HepG2 (cell line): ENCODE results near the gene ATPAF2. TPM values are rescaled to one million over a fixed set of nuclear protein-coding genes. Genes with fewer than 3 reads are reported as not detected.

Experiments
- ATAC-seq: fragments of 200-7000 bp; cut with Tn5 transposase; 3 replicates; pipeline ENCODE4 v1.9.1; 2020; ENCODE audit warnings: mild to moderate bottlenecking, moderate library complexity
- BruUV-seq: library from RNA; stranded (reverse); fragments of 400-500 nt; replicated peaks from 2 replicates; lab custom pipeline; 2021; lab: Mats Ljungman, UMichigan
- CTCF ChIA-PET: fragments of 300-600 bp; formaldehyde crosslinking; extraction: SDS; loops from one replicate; lab custom pipeline; 2021; ENCODE audit warnings: low total read pairs, inconsistent platforms, low intra/inter-chr PET ratio; lab: Yijun Ruan, JAX
- POLR2A ChIA-PET: fragments of 350-600 bp; sonication (Branson Sonifier 250); formaldehyde crosslinking; loops from one replicate; lab custom pipeline; 2020; ENCODE audit warnings: antibody characterized with exemption, inconsistent platforms; lab: Yijun Ruan, JAX
- DNase-seq: peaks from one replicate; pipeline ENCODE4 v3.0.0-alpha.2; 2015; ENCODE audit warnings: low spot score
- FAIRE-seq: peaks from 3 replicates; lab custom pipeline; 2011; peaks lifted over from hg19 to GRCh38; lab: Jason Lieb, UNC
- H2AFZ ChIP-seq: one replicate; pipeline ENCODE4 v1.6.1; 2011; ENCODE audit warnings: low read length, inconsistent platforms
- H3K27ac ChIP-seq: fragments of 300-600 bp; 3 replicates; pipeline ENCODE4 v1.8.0; 2011; ENCODE audit warnings: mixed run types, mild to moderate bottlenecking, mixed read lengths, low read length, inconsistent platforms; ENCODE audit not compliant: insufficient read depth; ENCODE audit errors: extremely low read length
- H3K27me3 ChIP-seq, 2 experiments: fragments of 200-600 bp in 1 of 2; 2 replicates in 1 of 2; 3 replicates in 1 of 2; pipeline versions ENCODE4 v1.6.0 to v1.8.0; 2011; ENCODE audit warnings: low read length in 2 of 2, mild to moderate bottlenecking in 2 of 2, moderate library complexity in 2 of 2, inconsistent platforms in 1 of 2; ENCODE audit not compliant: insufficient read depth in 2 of 2, control insufficient read depth in 1 of 2
- H3K36me3 ChIP-seq, 2 experiments: fragments of 200-600 bp in 1 of 2; replicated peaks in 1 of 2; 2 replicates in 1 of 2; 3 replicates in 1 of 2; pipeline versions ENCODE4 v1.5.1 to v1.8.0; 2011; ENCODE audit warnings: low read length in 2 of 2, inconsistent platforms in 1 of 2; ENCODE audit not compliant: insufficient read depth in 2 of 2, control insufficient read depth in 1 of 2
- H3K4me1 ChIP-seq: 2 replicates; pipeline ENCODE4 v1.5.1; 2012; ENCODE audit warnings: low read length, inconsistent platforms; ENCODE audit not compliant: insufficient read depth
- H3K4me2 ChIP-seq: 2 replicates; pipeline ENCODE4 v1.6.0; 2011; ENCODE audit warnings: low read depth, low read length, inconsistent platforms
- H3K4me3 ChIP-seq, 3 experiments: fragments of 200-600 bp in 1 of 3; sonication (generic), shearing (Covaris generic) in 1 of 3; replicated peaks in 1 of 3; 2 replicates each; pipeline ENCODE4 v1.5.1; 2011 to 2016; ENCODE audit warnings: low read length in 3 of 3, inconsistent platforms in 2 of 3, low read depth in 2 of 3, mild to moderate bottlenecking in 2 of 3, control low read depth in 1 of 3, mixed read lengths in 1 of 3; ENCODE audit not compliant: insufficient read depth in 1 of 3
- H3K79me2 ChIP-seq: one replicate; pipeline ENCODE4 v1.6.1; 2011; ENCODE audit warnings: low read length, inconsistent platforms; ENCODE audit not compliant: insufficient read depth
- H3K9ac ChIP-seq: 2 replicates; pipeline ENCODE4 v1.6.0; 2011; ENCODE audit warnings: mild to moderate bottlenecking, low read depth, low read length, inconsistent platforms; ENCODE audit not compliant: insufficient read depth
- H3K9me3 ChIP-seq: 2 replicates; pipeline ENCODE4 v1.5.1; 2012; ENCODE audit warnings: mild to moderate bottlenecking, low read length
- H4K20me1 ChIP-seq: 2 replicates; pipeline ENCODE4 v1.6.0; 2011; ENCODE audit warnings: inconsistent platforms, mild to moderate bottlenecking, low read length, moderate library complexity; ENCODE audit not compliant: insufficient read depth
- ATRX ChIP-seq: sonication (generic); formaldehyde crosslinking; IDR thresholded peaks from 2 replicates; pipeline ENCODE4 v1.4.0; 2020; ENCODE audit warnings: missing genetic modification reagents, borderline replicate concordance
- CREM ChIP-seq, 2 experiments: sonication (generic) in 1 of 2; formaldehyde crosslinking in 1 of 2; IDR thresholded peaks; 2 replicates each; pipeline versions ENCODE4 v1.4.0 to v1.6.1; 2016 to 2020; ENCODE audit warnings: antibody characterized with exemption in 1 of 2, mild to moderate bottlenecking in 1 of 2, missing genetic modification reagents in 1 of 2
- MATR3 ChIP-seq: sonication (generic); formaldehyde crosslinking; IDR thresholded peaks from 2 replicates; pipeline ENCODE4 v1.4.0; 2020; ENCODE audit warnings: missing genetic modification reagents
- MED8 ChIP-seq: sonication (generic); formaldehyde crosslinking; IDR thresholded peaks from 2 replicates; pipeline ENCODE4 v1.8.1; 2023; ENCODE audit warnings: mild to moderate bottlenecking, missing genetic modification reagents; ENCODE audit not compliant: insufficient replicate concordance
- NR3C1 ChIP-seq: sonication (generic); formaldehyde crosslinking; IDR thresholded peaks from 2 replicates; pipeline ENCODE4 v1.4.0; 2020; ENCODE audit warnings: missing genetic modification reagents
- SMAD3 ChIP-seq: sonication (generic); formaldehyde crosslinking; IDR thresholded peaks from 2 replicates; pipeline ENCODE4 v1.4.0; 2020; ENCODE audit warnings: missing genetic modification reagents
- ZXDC ChIP-seq: sonication (generic); formaldehyde crosslinking; IDR thresholded peaks from 2 replicates; pipeline ENCODE4 v1.5.0; 2020; ENCODE audit warnings: mild to moderate bottlenecking, missing genetic modification reagents
- WGBS: methylation state at CpG from one replicate; pipeline ENCODE4 v1.1.6; 2017; ENCODE audit warnings: low lambda C conversion rate; 5-methylcytosine and 5-hydroxymethylcytosine counted together
- in situ Hi-C: cut with HindIII; loops from 2 replicates; pipeline ENCODE4 v1.10.0; 2017; ENCODE audit warnings: low pct_unique_long_range_greater_than_20kb; ENCODE audit not compliant: extremely low pct_ligation_motif_present
- intact Hi-C: fragments of 100-400 bp; cut with micrococcal nuclease; formaldehyde crosslinking; loops from one replicate; pipeline ENCODE4 v1.10.0; 2022; ENCODE audit not compliant: unreplicated experiment
- polyA plus RNA-seq, 8 experiments: library from polyadenylated mRNA; depleted of rRNA in 3 of 8; stranded (reverse) in 7 of 8; unstranded in 1 of 8; fragments of >200 nt; fragmentation: Illumina TruSeq in 4 of 8; extraction: Trizol in 4 of 8; gene quantifications; 2 replicates each; pipeline versions ENCODE4 v1.2.1 to v1.2.3, GENCODE V29; 2011 to 2016; ENCODE audit warnings: low read depth in 4 of 8, missing spikeins in 1 of 8, mixed read lengths in 1 of 8; ENCODE audit not compliant: insufficient read depth in 1 of 8
- total RNA-seq, 5 experiments: library from RNA; depleted of rRNA; stranded (reverse); fragments of >200 nt; fragmentation: Illumina TruSeq; extraction: Trizol; gene quantifications; 2 replicates each; pipeline ENCODE4 v1.2.3, GENCODE V29; 2016; ENCODE audit warnings: low read depth in 1 of 5

The ATPAF2 gene
- total and polyA plus RNA-seq, 2 of the 13 experiments (the other 11 are each of a cell fraction or from before 2014, with no cell fraction given), result 15.0 to 16.5 TPM

- no peak overlapping the region for H2AFZ ChIP-seq
- no peak overlapping the region for H3K27ac ChIP-seq
- H3K4me1 ChIP-seq, result no peaks in the 10 kb centered on the region
- TF ChIP-seq CREM (IDR thresholded peaks at IDR 0.05) (no peak), CREM (CRISPR knock-in tag; IDR thresholded peaks at IDR 0.05) (no peak), MED8 (no peak), ZXDC (CRISPR knock-in tag) (no peak), ATRX (CRISPR knock-in tag) (no peak), NR3C1 (CRISPR knock-in tag) (no peak), SMAD3 (no peak), MATR3 (no peak)
- TF ChIP-seq, all 625 proteins: peak for 0
- Histone ChIP-seq H3K4me3 (no peak overlapping the region), H3K9me3 (no peaks in the 10 kb centered on the region), H3K79me2 (no peaks in the 10 kb centered on the region), H3K9ac (no peak overlapping the region), H4K20me1 (no peaks in the 10 kb centered on the region), H3K4me2 (no peak overlapping the region), H3K27me3 (no peaks in the 10 kb centered on the region), H3K36me3 (peaks cover 14 to 26% of the 10 kb centered on the region in 2 experiments; a peak in 3 of 5 replicates)
- DNase-seq, result no peak
- no peak for FAIRE-seq
- intact Hi-C loops, result no loop called here
- POLR2A ChIA-PET, result no interaction called here
- no peak for ATAC-seq
- CTCF ChIA-PET, result no interaction called here
- in situ Hi-C loops, result loop anchor here (5.0 kb wide), 1 partner anchor 35 kb away; no protein-coding TSS in a partner anchor
- no TSS peak for BruUV-seq
- 94% methylated on average over 6 of the region's 6 CpGs for WGBS
Measured at GRCh38 chr17:18027280-18027679, 11.7 kb downstream of the ATPAF2 start.
